Measurements from ENCODE around the gene TSR3.

- TF ChIP-seq PKNOX1 (IDR thresholded peaks at IDR 0.05): no peak
- no peak for TF ChIP-seq FOXK2 (IDR thresholded peaks at IDR 0.05)
Observed at GRCh38 chr16:1385232-1385631, 33.6 kb upstream of the TSR3 start.
